SK-N-SH (cell line): ENCODE results near the gene SYNE1. TPM values are rescaled to one million over a fixed set of nuclear protein-coding genes. Genes with fewer than 3 reads are reported as not detected.

Experiments
- CTCF ChIA-PET: fragments of 300-600, 350-600 bp; formaldehyde crosslinking; extraction: SDS; loops from one replicate; lab custom pipeline; 2021; lab: Yijun Ruan, JAX
- POLR2A ChIA-PET: fragments of 350-600 bp; sonication (Branson Sonifier 250); formaldehyde crosslinking; extraction: SDS; loops from one replicate; lab custom pipeline; 2020; ENCODE audit warnings: antibody characterized with exemption, inconsistent platforms; lab: Yijun Ruan, JAX
- DNase-seq: peaks from one replicate; pipeline ENCODE4 v3.0.0; 2012
- H2AFZ ChIP-seq: fragments of 200-600 bp; sonication (generic); 2 replicates; pipeline ENCODE4 v1.8.1; 2016; ENCODE audit warnings: antibody characterized with exemption, mild to moderate bottlenecking, low read depth
- H3F3A ChIP-seq: fragments of 200-600 bp; sonication (generic); replicated peaks from 2 replicates; pipeline ENCODE3; 2016; ENCODE audit warnings: antibody characterized with exemption, mild to moderate bottlenecking; ENCODE audit not compliant: insufficient read depth
- H3K27ac ChIP-seq, 2 experiments: fragments of 200-500 bp in 1 of 2; fragments of 200-600 bp in 1 of 2; sonication (Bioruptor generic) in 1 of 2; sonication (generic), shearing (Covaris generic) in 1 of 2; 2 replicates each; pipeline versions ENCODE4 v1.5.1 to v1.6.1; 2014 to 2016; ENCODE audit warnings: low read depth in 2 of 2, inconsistent platforms in 1 of 2, low read length in 1 of 2, mild to moderate bottlenecking in 1 of 2, mixed read lengths in 1 of 2
- H3K27me3 ChIP-seq: fragments of 200-600 bp; sonication (generic), shearing (Covaris generic); 2 replicates; pipeline ENCODE4 v1.6.1; 2016; ENCODE audit warnings: mixed run types; ENCODE audit not compliant: insufficient read depth
- H3K36me3 ChIP-seq, 2 experiments: fragments of 200-500 bp in 1 of 2; fragments of 200-600 bp in 1 of 2; sonication (Bioruptor generic) in 1 of 2; sonication (generic) in 1 of 2; replicated peaks in 1 of 2; 2 replicates each; pipeline versions ENCODE3 to v1.5.1; 2014 to 2016; ENCODE audit warnings: low read length in 1 of 2, mild to moderate bottlenecking in 1 of 2; ENCODE audit not compliant: insufficient read depth in 2 of 2, control insufficient read depth in 1 of 2
- H3K4me1 ChIP-seq, 2 experiments: fragments of 200-500 bp in 1 of 2; fragments of 200-600 bp in 1 of 2; sonication (Bioruptor generic) in 1 of 2; sonication (generic), shearing (Covaris generic) in 1 of 2; 2 replicates each; pipeline versions ENCODE4 v1.5.1 to v1.6.1; 2014 to 2016; ENCODE audit warnings: low read depth in 1 of 2, low read length in 1 of 2, mixed run types in 1 of 2; ENCODE audit not compliant: insufficient read depth in 2 of 2, control insufficient read depth in 1 of 2
- H3K4me2 ChIP-seq: fragments of 200-600 bp; sonication (generic), shearing (Covaris generic); 2 replicates; pipeline ENCODE4 v1.6.1; 2017; ENCODE audit warnings: mixed run types
- H3K4me3 ChIP-seq, 2 experiments: fragments of 200-500 bp in 1 of 2; fragments of 200-600 bp in 1 of 2; sonication (Bioruptor generic) in 1 of 2; sonication (generic), shearing (Covaris generic) in 1 of 2; 2 replicates each; pipeline versions ENCODE4 v1.5.1 to v1.8.1; 2014 to 2016; ENCODE audit warnings: low read depth in 2 of 2, inconsistent platforms in 1 of 2, low read length in 1 of 2, mild to moderate bottlenecking in 1 of 2, mixed read lengths in 1 of 2, moderate library complexity in 1 of 2
- H3K79me2 ChIP-seq: fragments of 200-600 bp; sonication (generic); 2 replicates; pipeline ENCODE4 v1.8.1; 2017; ENCODE audit warnings: mild to moderate bottlenecking; ENCODE audit not compliant: insufficient read depth
- H3K9ac ChIP-seq: fragments of 200-600 bp; sonication (generic); 2 replicates; pipeline ENCODE4 v1.6.1; 2017; ENCODE audit warnings: mixed run types
- H3K9me2 ChIP-seq: fragments of 200-600 bp; sonication (generic); 2 replicates; pipeline ENCODE4 v1.6.1; 2017; ENCODE audit warnings: mixed run types
- H3K9me3 ChIP-seq: fragments of 200-600 bp; sonication (generic); 2 replicates; pipeline ENCODE4 v1.6.1; 2017; ENCODE audit warnings: mixed run types, mild to moderate bottlenecking, moderate library complexity
- H4K20me1 ChIP-seq: fragments of 200-600 bp; sonication (generic); 2 replicates; pipeline ENCODE4 v1.6.1; 2017; ENCODE audit warnings: mild to moderate bottlenecking, mixed run types; ENCODE audit not compliant: insufficient read depth
- EP300 ChIP-seq, 2 experiments: IDR thresholded peaks; 2 replicates each; pipeline versions ENCODE4 v1.4.0 to v1.6.1; 2012; ENCODE audit warnings: borderline replicate concordance in 1 of 2, low read depth in 1 of 2, low read length in 1 of 2
- EZH2phosphoT487 ChIP-seq: fragments of 200-600 bp; sonication (generic); IDR thresholded peaks from 2 replicates; pipeline ENCODE4 v1.6.1; 2017; ENCODE audit warnings: low read depth, mixed run types, mild to moderate bottlenecking, antibody characterized with exemption, moderate library complexity, borderline replicate concordance
- JUND ChIP-seq: IDR thresholded peaks from 2 replicates; pipeline ENCODE4 v1.4.0; 2012
- POLR2AphosphoS5 ChIP-seq: IDR thresholded peaks from 2 replicates; pipeline ENCODE4 v1.6.1; 2012; ENCODE audit warnings: low read depth, low read length
- SIN3A ChIP-seq: IDR thresholded peaks from 2 replicates; pipeline ENCODE4 v1.6.1; 2012; ENCODE audit warnings: low read depth, mild to moderate bottlenecking, low read length, moderate library complexity, borderline replicate concordance
- TAF1 ChIP-seq: IDR thresholded peaks from 2 replicates; pipeline ENCODE4 v1.6.1; 2012; ENCODE audit warnings: low read depth, mild to moderate bottlenecking, low read length, moderate library complexity, borderline replicate concordance
- YY1 ChIP-seq: IDR thresholded peaks from 2 replicates; pipeline ENCODE4 v1.4.0; 2012; ENCODE audit warnings: low read depth, mild to moderate bottlenecking
- WGBS: methylation state at CpG from one replicate; pipeline ENCODE4 v1.1.6; 2017; ENCODE audit warnings: low lambda C conversion rate; 5-methylcytosine and 5-hydroxymethylcytosine counted together
- polyA plus RNA-seq, 3 experiments: library from polyadenylated mRNA; depleted of rRNA; stranded (reverse); fragments of >200 nt; gene quantifications; 2 replicates each; pipeline ENCODE4 v1.2.3, GENCODE V29; 2012
- TF ChIP-seq, protein P1 (sequence below): IDR thresholded peaks from 2 replicates; pipeline ENCODE4; 2012
- TF ChIP-seq, protein P2 (sequence below): fragments of 150-350 bp; IDR thresholded peaks from 2 replicates; pipeline ENCODE4 v1.6.1; 2016; ENCODE audit warnings: mild to moderate bottlenecking, low read depth, low read length
- TF ChIP-seq, protein P3 (sequence below): IDR thresholded peaks from 2 replicates; pipeline ENCODE4 v1.4.0; 2012; ENCODE audit warnings: low read depth, borderline replicate concordance

Gene SYNE1
- polyA plus RNA-seq, 1 of the 3 experiments (the other 2 are of a cell fraction), result 31.1 TPM

DNA sequence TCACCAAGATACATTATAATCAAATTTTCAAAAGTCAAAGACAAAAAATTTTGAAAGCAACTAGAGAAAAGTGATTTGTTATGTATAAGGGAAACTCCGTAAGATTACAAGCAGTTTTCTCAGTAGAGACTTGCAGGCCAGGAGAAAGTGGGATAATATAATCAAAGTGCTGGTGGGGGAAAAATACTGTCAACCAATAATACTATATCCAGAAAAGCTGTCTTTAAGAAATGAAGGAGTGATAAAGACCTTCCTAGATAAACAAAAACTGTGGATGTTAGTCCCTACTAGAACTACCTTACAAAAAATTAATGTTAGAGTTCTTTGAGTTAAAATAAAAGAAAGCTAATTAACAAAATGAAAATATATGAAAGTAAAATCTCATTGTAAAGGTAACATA lies 79.7 kb downstream of the SYNE1 start:
- Histone ChIP-seq H4K20me1 (no peaks in the 10 kb centered on the region), H3K4me1 (no peaks in the 10 kb centered on the region), H3K27ac (no peak overlapping the region), H3K4me3 (no peak overlapping the region), H3K27me3 (no peaks in the 10 kb centered on the region), H3K36me3 (peaks cover 0 to 15% of the 10 kb centered on the region in 2 experiments), H3F3A (peaks cover 20% of the 10 kb centered on the region)
- DNase-seq, result no peak
- 69% methylated on average over 1 of the region's 1 CpG for whole genome bisulfite sequencing
- TF ChIP-seq SIN3A (no peak), EP300 (IDR thresholded peaks at IDR 0.05; ENCODE audit: borderline replicate concordance in 1 of 2, low read depth in 1 of 2, low read length in 1 of 2) (no peak), JUND (no peak), EZH2phosphoT487 (no peak), YY1 (no peak), POLR2AphosphoS5 (no peak), TAF1 (no peak)
- TF ChIP-seq, protein P1, sequence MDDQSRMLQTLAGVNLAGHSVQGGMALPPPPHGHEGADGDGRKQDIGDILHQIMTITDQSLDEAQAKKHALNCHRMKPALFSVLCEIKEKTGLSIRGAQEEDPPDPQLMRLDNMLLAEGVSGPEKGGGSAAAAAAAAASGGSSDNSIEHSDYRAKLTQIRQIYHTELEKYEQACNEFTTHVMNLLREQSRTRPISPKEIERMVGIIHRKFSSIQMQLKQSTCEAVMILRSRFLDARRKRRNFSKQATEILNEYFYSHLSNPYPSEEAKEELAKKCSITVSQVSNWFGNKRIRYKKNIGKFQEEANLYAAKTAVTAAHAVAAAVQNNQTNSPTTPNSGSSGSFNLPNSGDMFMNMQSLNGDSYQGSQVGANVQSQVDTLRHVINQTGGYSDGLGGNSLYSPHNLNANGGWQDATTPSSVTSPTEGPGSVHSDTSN, result no peak
- TF ChIP-seq, protein P2, sequence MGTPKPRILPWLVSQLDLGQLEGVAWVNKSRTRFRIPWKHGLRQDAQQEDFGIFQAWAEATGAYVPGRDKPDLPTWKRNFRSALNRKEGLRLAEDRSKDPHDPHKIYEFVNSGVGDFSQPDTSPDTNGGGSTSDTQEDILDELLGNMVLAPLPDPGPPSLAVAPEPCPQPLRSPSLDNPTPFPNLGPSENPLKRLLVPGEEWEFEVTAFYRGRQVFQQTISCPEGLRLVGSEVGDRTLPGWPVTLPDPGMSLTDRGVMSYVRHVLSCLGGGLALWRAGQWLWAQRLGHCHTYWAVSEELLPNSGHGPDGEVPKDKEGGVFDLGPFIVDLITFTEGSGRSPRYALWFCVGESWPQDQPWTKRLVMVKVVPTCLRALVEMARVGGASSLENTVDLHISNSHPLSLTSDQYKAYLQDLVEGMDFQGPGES, result no peak
- TF ChIP-seq, all 33 proteins: peak for 0
- H2AFZ ChIP-seq, result no peak overlapping the region
- no peak overlapping the region for H3K9ac ChIP-seq
- H3K79me2 ChIP-seq, result peaks cover 48% of the 10 kb centered on the region
- 0 out of 2 replicates have a peak, but pooled peaks cover 6% of the 10 kb centered on the region for H3K9me3 ChIP-seq
- no peaks in the 10 kb centered on the region for H3K9me2 ChIP-seq
- ChIA-PET POLR2A (interaction anchor here (0.9 kb wide), 1 partner anchor 86 kb away, joined by 3 read pairs; no protein-coding TSS in a partner anchor), CTCF (interaction anchor here (0.6 to 1.9 kb wide), 3 partner anchors 86 to 157 kb away, joined by 3 to 5 read pairs (median 5); no protein-coding TSS in a partner anchor)
- H3K4me2 ChIP-seq, result no peak overlapping the region

DNA sequence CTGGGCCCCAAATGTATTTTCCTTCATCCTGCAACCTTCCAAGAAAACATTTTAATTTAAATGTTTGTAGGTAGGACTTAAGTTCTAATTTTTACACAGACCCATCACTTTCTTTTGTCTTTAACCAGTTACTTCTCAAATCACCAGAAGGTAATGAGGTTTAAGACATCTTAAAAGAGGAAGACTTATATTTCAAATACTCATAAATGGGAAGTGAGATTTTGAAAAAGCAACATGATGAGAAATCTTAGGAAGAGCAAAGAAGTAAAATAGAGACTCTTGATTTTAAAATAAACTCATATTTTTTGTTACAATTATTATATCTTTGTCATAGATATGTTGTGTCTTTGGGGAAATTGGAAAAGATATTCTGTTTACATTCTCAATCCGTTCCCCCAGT lies 82.3 kb downstream of the SYNE1 start:
- Histone ChIP-seq H3F3A (peaks cover 4% of the 10 kb centered on the region), H3K9me2 (no peaks in the 10 kb centered on the region), H3K27me3 (no peaks in the 10 kb centered on the region), H3K4me2 (no peak overlapping the region)
- WGBS, result 75% methylated on average over 1 of the region's 1 CpG
- DNase-seq, result no peak
- TF ChIP-seq, protein P3, sequence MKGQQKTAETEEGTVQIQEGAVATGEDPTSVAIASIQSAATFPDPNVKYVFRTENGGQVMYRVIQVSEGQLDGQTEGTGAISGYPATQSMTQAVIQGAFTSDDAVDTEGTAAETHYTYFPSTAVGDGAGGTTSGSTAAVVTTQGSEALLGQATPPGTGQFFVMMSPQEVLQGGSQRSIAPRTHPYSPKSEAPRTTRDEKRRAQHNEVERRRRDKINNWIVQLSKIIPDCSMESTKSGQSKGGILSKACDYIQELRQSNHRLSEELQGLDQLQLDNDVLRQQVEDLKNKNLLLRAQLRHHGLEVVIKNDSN, result no peak
- TF ChIP-seq, all 33 proteins: peak for 0
- POLR2A ChIA-PET, result no interaction called here
- Histone ChIP-seq H3K4me1 (peaks cover 0 to 5% of the 10 kb centered on the region in 2 experiments; a peak in 2 of 4 replicates), H3K4me3 (no peak overlapping the region), H3K9me3 (no peaks in the 10 kb centered on the region), H3K27ac (no peak overlapping the region), H3K79me2 (peaks cover 36% of the 10 kb centered on the region), H3K36me3 (peaks cover 0 to 5% of the 10 kb centered on the region in 2 experiments), H2AFZ (no peak overlapping the region), H3K9ac (no peak overlapping the region), H4K20me1 (no peaks in the 10 kb centered on the region)
- CTCF ChIA-PET, result interaction anchor here (2.2 to 4.6 kb wide), 2 partner anchors 86 to 393 kb away, joined by 10 to 63 read pairs; partner anchors contain the start of gene SYNE1
